Loucy (cell line): ENCODE measurements around the gene GCA.

Experiments used
- H2AFZ ChIP-seq: fragments of 200-600 bp; sonication (generic); 2 replicates; pipeline ENCODE4 v1.6.0; 2016; ENCODE audit warnings: antibody characterized with exemption, mild to moderate bottlenecking, low read length, moderate library complexity
- H3F3A ChIP-seq: fragments of 200-600 bp; 2 replicates; pipeline ENCODE4 v1.6.0; 2016; ENCODE audit warnings: antibody characterized with exemption, low read depth, mild to moderate bottlenecking
- H3K27me3 ChIP-seq: fragments of 200-600 bp; sonication (generic); 2 replicates; pipeline ENCODE4 v1.6.1; 2014; ENCODE audit warnings: low read length, mild to moderate bottlenecking; ENCODE audit not compliant: insufficient read depth, poor library complexity, severe bottlenecking
- H3K36me3 ChIP-seq: fragments of 200-600 bp; sonication (generic); 2 replicates; pipeline ENCODE4 v1.6.1; 2016; ENCODE audit warnings: low read length; ENCODE audit not compliant: insufficient read depth
- H3K4me1 ChIP-seq: fragments of 200-600 bp; sonication (generic); 2 replicates; pipeline ENCODE4 v1.5.1; 2014; ENCODE audit warnings: low read length, mild to moderate bottlenecking; ENCODE audit not compliant: insufficient read depth, poor library complexity, severe bottlenecking
- H3K4me2 ChIP-seq: fragments of 200-600 bp; sonication (generic); 2 replicates; pipeline ENCODE4 v1.6.0; 2014; ENCODE audit warnings: antibody characterized with exemption, low read length, low read depth, mild to moderate bottlenecking; ENCODE audit not compliant: poor library complexity, severe bottlenecking
- H3K4me3 ChIP-seq: fragments of 200-600 bp; sonication (generic); 2 replicates; pipeline ENCODE4 v1.5.1; 2014; ENCODE audit warnings: low read length, mild to moderate bottlenecking, mixed read lengths; ENCODE audit not compliant: poor library complexity, severe bottlenecking
- H3K79me2 ChIP-seq: fragments of 200-600 bp; sonication (generic); 2 replicates; pipeline ENCODE4 v1.6.1; 2014; ENCODE audit warnings: low read length; ENCODE audit not compliant: insufficient read depth
- H3K9ac ChIP-seq: fragments of 200-600 bp; sonication (generic); 2 replicates; pipeline ENCODE4 v1.6.0; 2014; ENCODE audit warnings: mild to moderate bottlenecking, low read depth, low read length, moderate library complexity; ENCODE audit not compliant: poor library complexity, severe bottlenecking
- H3K9me2 ChIP-seq: fragments of 200-600 bp; sonication (generic); replicated peaks from 2 replicates; pipeline ENCODE4 v1.6.1; 2016; ENCODE audit warnings: low read depth, low read length, mixed read lengths
- H3K9me3 ChIP-seq: fragments of 200-600 bp; sonication (generic); 2 replicates; pipeline ENCODE4 v1.6.1; 2014; ENCODE audit warnings: mild to moderate bottlenecking, antibody characterized with exemption, low read length, low read depth; ENCODE audit not compliant: insufficient read depth
- H4K20me1 ChIP-seq: fragments of 200-600 bp; sonication (generic); 2 replicates; pipeline ENCODE4 v1.6.0; 2014; ENCODE audit warnings: antibody characterized with exemption, low read length, mild to moderate bottlenecking; ENCODE audit not compliant: insufficient read depth, poor library complexity, severe bottlenecking
- CTCF ChIP-seq: fragments of 200-600 bp; sonication (generic); conservative IDR thresholded peaks from 2 replicates; pipeline ENCODE4 v1.5.1; 2014; ENCODE audit warnings: mild to moderate bottlenecking, antibody characterized with exemption, low read length
- EZH2phosphoT487 ChIP-seq: fragments of 200-600 bp; IDR thresholded peaks from 2 replicates; pipeline ENCODE4 v1.6.1; 2018; ENCODE audit warnings: antibody characterized with exemption, mild to moderate bottlenecking, moderate library complexity, borderline replicate concordance

Gene GCA

GRCh38 chr2:162403884-162404283 is 60.0 kb downstream of the GCA start:
- H3K4me1 ChIP-seq = no peaks in the 10 kb centered on the region
- H3K9me3 ChIP-seq = no peaks in the 10 kb centered on the region
- H3K27me3 ChIP-seq = no peaks in the 10 kb centered on the region
- no peak overlapping the region for H2AFZ ChIP-seq
- no peak overlapping the region for H3K4me3 ChIP-seq
- H3F3A ChIP-seq = no peaks in the 10 kb centered on the region
- no peak for TF ChIP-seq CTCF
- TF ChIP-seq EZH2phosphoT487 = no peak
- H3K36me3 ChIP-seq = no peaks in the 10 kb centered on the region
- no peaks in the 10 kb centered on the region for H4K20me1 ChIP-seq
- H3K9ac ChIP-seq = no peak overlapping the region
- H3K79me2 ChIP-seq = no peaks in the 10 kb centered on the region
- H3K4me2 ChIP-seq = no peak overlapping the region
- no peaks in the 10 kb centered on the region for H3K9me2 ChIP-seq
